ENCODE results near the gene PCDHA7. TPM values are rescaled to one million over a fixed set of nuclear protein-coding genes. Genes with fewer than 3 reads are reported as not detected.
A peak's percentile ranks its signal among the peaks of the same experiment; 100 is the strongest.
"Not testable (repeated sequence)": the region's sequence is repeated elsewhere in the genome, so short reads cannot be mapped to it uniquely, and the experiment has no call there.

The PCDHA7 gene
- total RNA-seq, 4 donors from 2014 or later = 0.15 to 0.19 TPM; not detected in 2

DNA sequence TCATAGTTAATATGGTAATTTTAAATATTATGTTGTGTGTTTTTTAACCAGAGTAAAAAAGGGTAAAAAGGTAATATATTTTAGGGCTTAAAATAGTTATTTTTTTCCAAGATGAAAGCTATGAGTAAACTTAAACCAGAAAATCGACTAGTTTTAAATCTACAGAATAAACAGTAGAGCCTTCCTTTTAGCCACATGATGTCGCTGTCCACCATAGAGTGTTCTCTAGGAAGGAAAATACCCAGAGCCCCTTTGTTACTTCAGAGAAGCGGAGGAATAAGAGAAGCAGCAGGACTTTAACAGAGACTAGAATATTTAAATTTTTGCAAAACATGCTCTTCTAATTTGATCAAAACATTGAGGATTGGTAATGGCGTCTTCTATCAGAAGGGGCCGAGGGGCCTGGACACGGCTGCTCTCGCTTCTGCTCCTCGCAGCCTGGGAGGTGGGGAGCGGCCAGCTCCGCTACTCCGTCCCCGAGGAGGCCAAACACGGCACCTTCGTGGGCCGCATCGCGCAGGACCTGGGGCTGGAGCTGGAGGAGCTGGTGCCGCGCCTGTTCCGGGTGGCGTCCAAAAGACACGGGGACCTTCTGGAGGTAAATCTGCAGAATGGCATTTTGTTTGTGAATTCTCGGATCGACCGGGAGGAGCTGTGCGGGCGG is 39.3 kb upstream of the PCDHA7 start, which contains the start of gene PCDHA2:
TSS of gene PCDHA2 (plus strand) at position 258 of the 664 bp plus-strand sequence.
- DNase-seq = no peak
- intact Hi-C loops (cut with DNase I) = no loop called here
- TF ChIP-seq, protein P1, sequence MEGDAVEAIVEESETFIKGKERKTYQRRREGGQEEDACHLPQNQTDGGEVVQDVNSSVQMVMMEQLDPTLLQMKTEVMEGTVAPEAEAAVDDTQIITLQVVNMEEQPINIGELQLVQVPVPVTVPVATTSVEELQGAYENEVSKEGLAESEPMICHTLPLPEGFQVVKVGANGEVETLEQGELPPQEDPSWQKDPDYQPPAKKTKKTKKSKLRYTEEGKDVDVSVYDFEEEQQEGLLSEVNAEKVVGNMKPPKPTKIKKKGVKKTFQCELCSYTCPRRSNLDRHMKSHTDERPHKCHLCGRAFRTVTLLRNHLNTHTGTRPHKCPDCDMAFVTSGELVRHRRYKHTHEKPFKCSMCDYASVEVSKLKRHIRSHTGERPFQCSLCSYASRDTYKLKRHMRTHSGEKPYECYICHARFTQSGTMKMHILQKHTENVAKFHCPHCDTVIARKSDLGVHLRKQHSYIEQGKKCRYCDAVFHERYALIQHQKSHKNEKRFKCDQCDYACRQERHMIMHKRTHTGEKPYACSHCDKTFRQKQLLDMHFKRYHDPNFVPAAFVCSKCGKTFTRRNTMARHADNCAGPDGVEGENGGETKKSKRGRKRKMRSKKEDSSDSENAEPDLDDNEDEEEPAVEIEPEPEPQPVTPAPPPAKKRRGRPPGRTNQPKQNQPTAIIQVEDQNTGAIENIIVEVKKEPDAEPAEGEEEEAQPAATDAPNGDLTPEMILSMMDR (IDR thresholded peaks at IDR 0.05) = no peak
- TF ChIP-seq POLR2A (IDR thresholded peaks at IDR 0.05) = no peak
- WGBS, 2 donors = 26 to 35% methylated on average over 18 to 27 of the region's 27 CpGs
- no peaks in the 10 kb centered on the region for H3K36me3 ChIP-seq
- peaks cover 0 to 55% (median 33%) of the 10 kb centered on the region in 3 donors for H3K9me3 ChIP-seq
- H3K27me3 ChIP-seq = peaks cover 0 to 29% (median 0%) of the 10 kb centered on the region in 4 donors
- H3K4me3 ChIP-seq = peak within 1 kb of the TSS in 1 of 4 donors; percentile 28
- no peak within 1 kb of the TSS for H3K27ac ChIP-seq
- no peaks in the 10 kb centered on the region for H3K4me1 ChIP-seq

DNA sequence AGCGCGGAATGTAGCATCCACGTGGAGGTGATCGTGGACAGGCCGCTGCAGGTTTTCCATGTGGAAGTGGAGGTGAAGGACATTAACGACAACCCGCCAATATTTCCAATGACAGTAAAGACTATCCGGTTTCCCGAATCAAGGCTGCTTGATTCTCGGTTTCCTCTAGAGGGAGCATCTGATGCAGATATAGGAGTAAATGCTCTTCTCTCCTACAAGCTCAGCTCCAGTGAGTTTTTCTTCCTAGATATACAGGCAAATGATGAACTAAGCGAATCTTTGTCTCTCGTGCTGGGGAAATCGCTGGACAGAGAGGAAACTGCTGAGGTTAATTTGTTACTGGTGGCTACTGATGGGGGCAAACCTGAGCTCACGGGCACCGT is 38.8 kb upstream of the PCDHA7 start:
- Histone ChIP-seq H3K4me3 (peak overlapping the region in 1 of 4 donors; percentile 28), H3K4me1 (no peaks in the 10 kb centered on the region), H3K27me3 (peaks cover 0 to 29% (median 0%) of the 10 kb centered on the region in 4 donors), H3K27ac (no peak overlapping the region), H3K9me3 (peaks cover 0 to 54% (median 33%) of the 10 kb centered on the region in 3 donors), H3K36me3 (no peaks in the 10 kb centered on the region)
- intact Hi-C loops (cut with DNase I) = no loop called here
- WGBS, 2 donors = 29 to 39% methylated on average over 12 to 13 of the region's 15 CpGs
- TF ChIP-seq POLR2A (IDR thresholded peaks at IDR 0.05) = no peak
- TF ChIP-seq, protein P1 (IDR thresholded peaks at IDR 0.05) = no peak
- no peak for DNase-seq

DNA sequence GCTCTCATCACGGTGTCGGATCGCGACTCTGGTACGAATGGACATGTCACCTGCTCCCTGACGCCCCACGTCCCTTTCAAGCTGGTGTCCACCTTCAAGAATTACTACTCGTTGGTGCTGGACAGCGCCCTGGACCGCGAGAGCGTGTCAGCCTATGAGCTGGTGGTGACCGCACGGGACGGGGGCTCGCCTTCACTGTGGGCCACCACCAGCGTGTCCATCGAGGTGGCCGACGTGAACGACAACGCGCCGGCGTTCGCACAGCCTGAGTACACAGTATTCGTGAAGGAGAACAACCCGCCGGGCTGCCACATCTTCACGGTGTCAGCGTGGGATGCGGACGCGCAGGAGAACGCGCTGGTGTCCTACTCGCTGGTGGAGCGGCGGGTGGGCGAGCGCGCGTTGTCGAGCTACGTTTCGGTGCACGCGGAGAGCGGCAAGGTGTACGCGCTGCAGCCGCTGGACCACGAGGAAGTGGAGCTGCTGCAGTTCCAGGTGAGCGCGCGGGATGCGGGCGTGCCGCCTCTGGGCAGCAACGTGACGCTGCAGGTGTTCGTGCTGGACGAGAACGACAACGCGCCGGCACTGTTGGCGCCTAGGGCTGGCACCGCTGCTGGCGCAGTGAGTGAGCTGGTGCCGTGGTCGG is 37.9 kb upstream of the PCDHA7 start:
- H3K4me3 ChIP-seq; DNase-seq; H3K27ac ChIP-seq; H3K4me1 ChIP-seq; H3K36me3 ChIP-seq; intact Hi-C loops (cut with DNase I): not testable (repeated sequence)
- peaks cover 0 to 58% (median 39%) of the 10 kb centered on the region in 3 donors for H3K9me3 ChIP-seq
- WGBS, 2 donors = 75 to 78% methylated on average over 27 to 38 of the region's 72 CpGs
- peaks cover 0 to 32% (median 0%) of the 10 kb centered on the region in 4 donors for H3K27me3 ChIP-seq

DNA sequence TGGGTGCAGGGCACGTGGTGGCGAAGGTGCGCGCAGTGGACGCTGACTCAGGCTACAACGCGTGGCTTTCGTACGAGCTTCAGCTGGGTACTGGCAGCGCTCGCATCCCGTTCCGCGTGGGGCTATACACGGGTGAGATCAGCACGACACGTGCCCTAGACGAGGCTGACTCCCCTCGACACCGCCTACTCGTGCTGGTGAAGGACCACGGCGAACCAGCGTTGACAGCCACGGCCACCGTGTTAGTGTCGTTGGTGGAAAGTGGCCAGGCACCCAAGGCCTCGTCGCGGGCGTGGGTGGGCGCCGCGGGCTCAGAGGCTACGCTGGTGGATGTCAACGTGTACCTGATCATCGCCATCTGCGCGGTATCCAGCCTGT is 37.4 kb upstream of the PCDHA7 start:
- TF ChIP-seq POLR2A (IDR thresholded peaks at IDR 0.05) = no peak
- TF ChIP-seq, protein P1 (IDR thresholded peaks at IDR 0.05) = no peak
- Histone ChIP-seq H3K36me3 (no peaks in the 10 kb centered on the region), H3K27ac (no peak overlapping the region), H3K4me1 (no peaks in the 10 kb centered on the region), H3K27me3 (peaks cover 0 to 35% (median 0%) of the 10 kb centered on the region in 4 donors), H3K4me3 (no peak overlapping the region), H3K9me3 (peaks cover 0 to 63% (median 44%) of the 10 kb centered on the region in 3 donors)
- 65 to 70% methylated on average over 17 to 25 of the region's 39 CpGs for WGBS, 2 donors
- DNase-seq = no peak
- intact Hi-C loops (cut with DNase I) = no loop called here

DNA sequence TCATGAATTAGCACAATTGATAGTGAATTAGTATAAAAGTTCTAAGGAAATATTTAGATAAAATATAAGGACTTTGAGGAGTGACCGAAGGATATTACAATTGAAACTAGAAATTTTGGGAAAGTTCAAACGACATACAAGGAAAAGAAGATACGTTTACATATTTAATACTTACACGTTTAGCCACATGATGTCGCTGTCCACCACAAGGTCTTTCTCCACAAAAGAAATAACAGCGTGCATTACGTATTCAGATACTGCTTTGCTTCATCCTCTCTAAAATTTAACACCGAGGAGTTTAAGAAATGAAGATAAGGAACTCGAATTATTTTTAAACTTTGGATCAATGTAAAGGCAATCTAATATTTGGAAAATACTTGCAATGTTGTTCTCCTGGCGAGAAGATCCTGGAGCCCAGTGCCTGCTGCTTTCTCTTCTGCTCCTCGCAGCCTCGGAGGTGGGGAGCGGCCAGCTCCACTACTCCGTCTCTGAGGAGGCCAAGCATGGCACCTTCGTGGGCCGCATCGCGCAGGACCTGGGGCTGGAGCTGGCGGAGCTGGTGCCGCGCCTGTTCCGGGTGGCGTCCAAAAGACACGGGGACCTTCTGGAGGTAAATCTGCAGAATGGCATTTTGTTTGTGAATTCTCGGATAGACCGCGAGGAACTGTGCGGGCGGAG is 33.1 kb upstream of the PCDHA7 start, which contains the start of gene PCDHA3:
TSS of gene PCDHA3 (plus strand) at position 242 of the 678 bp plus-strand sequence.
- intact Hi-C loops (cut with DNase I) = no loop called here
- DNase-seq = no peak
- 29 to 38% methylated on average over 27 to 28 of the region's 29 CpGs for WGBS, 2 donors

More for the DNA sequence above, 33.1 kb upstream of the PCDHA7 start, which contains the start of gene PCDHA3:
- Histone ChIP-seq H3K27ac (no peak within 1 kb of the TSS), H3K4me1 (no peaks in the 10 kb centered on the region), H3K27me3 (peaks cover 0 to 22% (median 0%) of the 10 kb centered on the region in 4 donors), H3K9me3 (peaks cover 0 to 41% (median 41%) of the 10 kb centered on the region in 3 donors), H3K36me3 (no peaks in the 10 kb centered on the region), H3K4me3 (peak within 1 kb of the TSS in 3 of 4 donors; percentile 27 to 54 (median 30))
- TF ChIP-seq, protein P1 (IDR thresholded peaks at IDR 0.05) = peak in 2 of 6 experiments; percentile 7 to 8
- no peak for TF ChIP-seq POLR2A (IDR thresholded peaks at IDR 0.05)
